Heart left ventricle (tissue), 16 donors: ENCODE data around the gene CHD5. TPM values are rescaled to one million over a fixed set of nuclear protein-coding genes. Genes with fewer than 3 reads are reported as not detected.

Experiments
- ATAC-seq, 4 donors: fragments of 200-7000 bp; cut with Tn5 transposase; one replicate each; pipeline ENCODE4 v1.9.1; 2020 to 2022; ENCODE audit warnings: moderate library complexity in 4 of 4, mild to moderate bottlenecking in 3 of 4, moderate number of reproducible peaks in 1 of 4
- DNase-seq, 5 donors: peaks; one replicate each; pipeline ENCODE4 v3.0.0-alpha.2; 2020
- H3K27ac ChIP-seq, 12 donors: fragments of 200-600 bp; sonication (generic) in 4 of 12; one replicate each; pipeline versions ENCODE4 v1.5.0 to v1.8.0; 2016 to 2022; ENCODE audit warnings: mild to moderate bottlenecking in 2 of 12
- H3K27me3 ChIP-seq, 9 donors: fragments of 200-600 bp; sonication (generic) in 2 of 9; one replicate each; pipeline versions ENCODE4 v1.5.1 to v1.8.0; 2016 to 2022; ENCODE audit warnings: mild to moderate bottlenecking in 3 of 9
- H3K36me3 ChIP-seq, 9 donors: fragments of 200-600 bp; sonication (generic) in 2 of 9; one replicate each; pipeline versions ENCODE4 v1.5.0 to v1.8.0; 2018 to 2022; ENCODE audit warnings: mild to moderate bottlenecking in 2 of 9
- H3K4me1 ChIP-seq, 12 donors: fragments of 200-600 bp; sonication (generic) in 4 of 12; one replicate each; pipeline versions ENCODE4 v1.5.0 to v1.8.0; 2016 to 2022; ENCODE audit warnings: mild to moderate bottlenecking in 3 of 12
- H3K4me3 ChIP-seq, 12 donors: fragments of 200-600 bp; sonication (generic) in 4 of 12; one replicate each; pipeline versions ENCODE4 v1.5.0 to v1.8.0; 2017 to 2022; ENCODE audit warnings: mild to moderate bottlenecking in 9 of 12, moderate library complexity in 4 of 12
- H3K9me3 ChIP-seq, 12 donors: fragments of 200-600 bp; sonication (generic) in 4 of 12; one replicate each; pipeline versions ENCODE4 v1.5.0 to v1.8.0; 2016 to 2022; ENCODE audit warnings: mild to moderate bottlenecking in 1 of 12
- POLR2A ChIP-seq, 2 donors: fragments of 450-650 bp; IDR thresholded peaks; one replicate each; pipeline ENCODE4 v1.6.1; 2017; ENCODE audit warnings: antibody characterized with exemption in 2 of 2, mild to moderate bottlenecking in 2 of 2, moderate library complexity in 2 of 2
- WGBS, 4 donors: extraction: QIAGEN DNeasy Blood & Tissue Kit in 2 of 4; methylation state at CpG; one replicate each; pipeline versions ENCODE4 v1.1.5 to v1.1.7; 2013 to 2018; 5-methylcytosine and 5-hydroxymethylcytosine counted together
- intact Hi-C, 10 donors: fragments of 100-400 bp; cut with DNase I; formaldehyde crosslinking; loops; one replicate each; pipeline versions ENCODE4 v1.11.1 to v1.14.2; 2022
- polyA plus RNA-seq, 2 donors: library from polyadenylated mRNA; stranded (reverse); fragments of 200-250 nt; gene quantifications; one replicate each; pipeline ENCODE4 v1.2.3, GENCODE V29; 2013
- total RNA-seq, 9 donors: library from RNA; depleted of rRNA in 2 of 9; stranded (reverse); fragments of >200 nt in 2 of 9; fragmentation: NEBNext Ultra II Directional in 3 of 9; extraction: Animal tissue kit (Norgen Biotek cat#: 25700) in 3 of 9; gene quantifications; one replicate each; pipeline versions ENCODE4 v1.1.0 to v1.2.4, GENCODE V29; 2016 to 2023
- TF ChIP-seq, protein P1 (sequence below), 12 donors: fragments of 200-600 bp; sonication (generic) in 4 of 12; IDR thresholded peaks; one replicate each; pipeline versions ENCODE4 v1.5.0 to v1.8.0; 2018 to 2022; ENCODE audit warnings: antibody characterized with exemption in 12 of 12, mild to moderate bottlenecking in 5 of 12
- donor health status: ischemic (EF 13 %, LVEDD 7.1; RV severe dilation, severe dysfunction).
- donor health status: healthy with polysubstance abuse.
- donor health status: DM: no; HTN: yes; CAD: no.
- donor health status: DM: no; HTN: no; CAD: no.
- donor health status: ischemic (EF 25% LVEDD 6.9; RV normal size, moderate dysfunction).
- donor health status: ischemic (EF 25% LVEDD 5.7; RV mildly dilated, moderate dysfunction).
- donor health status: healthy.
- donor health status: DM: yes; HTN: yes; CAD: no.
- donor health status: ischemic (EF 35%, LVEDD 5.7; RV mildly dilated, moderate dysfunction).
- donor health status: nonischemic (EF 11% LVEDD 7.7; RV severe dilation, severe dysfunction).
- donor health status: DM: yes; HTN: yes; CAD: no.
- donor health status: PGD.
- donor health status: ischemic (EF 29% LVEDD 5.4; RV normal size, mild dysfunction).
- donor health status: nonischemic (EF 23%, LVEDD 6.1; RV moderate dilation, normal function).

Gene CHD5
- total and polyA plus RNA-seq, 11 donors, result 0.07 to 1.3 (median 0.22) TPM; not detected in 2

GRCh38 chr1:6144647-6145395, 35.3 kb downstream of the CHD5 start:
- no peak for TF ChIP-seq POLR2A (IDR thresholded peaks at IDR 0.05)
- TF ChIP-seq, protein P1, sequence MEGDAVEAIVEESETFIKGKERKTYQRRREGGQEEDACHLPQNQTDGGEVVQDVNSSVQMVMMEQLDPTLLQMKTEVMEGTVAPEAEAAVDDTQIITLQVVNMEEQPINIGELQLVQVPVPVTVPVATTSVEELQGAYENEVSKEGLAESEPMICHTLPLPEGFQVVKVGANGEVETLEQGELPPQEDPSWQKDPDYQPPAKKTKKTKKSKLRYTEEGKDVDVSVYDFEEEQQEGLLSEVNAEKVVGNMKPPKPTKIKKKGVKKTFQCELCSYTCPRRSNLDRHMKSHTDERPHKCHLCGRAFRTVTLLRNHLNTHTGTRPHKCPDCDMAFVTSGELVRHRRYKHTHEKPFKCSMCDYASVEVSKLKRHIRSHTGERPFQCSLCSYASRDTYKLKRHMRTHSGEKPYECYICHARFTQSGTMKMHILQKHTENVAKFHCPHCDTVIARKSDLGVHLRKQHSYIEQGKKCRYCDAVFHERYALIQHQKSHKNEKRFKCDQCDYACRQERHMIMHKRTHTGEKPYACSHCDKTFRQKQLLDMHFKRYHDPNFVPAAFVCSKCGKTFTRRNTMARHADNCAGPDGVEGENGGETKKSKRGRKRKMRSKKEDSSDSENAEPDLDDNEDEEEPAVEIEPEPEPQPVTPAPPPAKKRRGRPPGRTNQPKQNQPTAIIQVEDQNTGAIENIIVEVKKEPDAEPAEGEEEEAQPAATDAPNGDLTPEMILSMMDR (IDR thresholded peaks at IDR 0.05), result no peak
- Histone ChIP-seq H3K27me3 (peaks cover 8 to 41% (median 29%) of the 10 kb centered on the region in 9 donors), H3K4me3 (no peak overlapping the region), H3K9me3 (no peaks in the 10 kb centered on the region), H3K27ac (no peak overlapping the region), H3K4me1 (peaks cover 0 to 9% (median 0%) of the 10 kb centered on the region in 12 donors), H3K36me3 (no peaks in the 10 kb centered on the region)
- ATAC-seq (no peak), DNase-seq (no peak)
- intact Hi-C loops, result no loop called here
- 41 to 59% (median 44%) methylated on average over 16 of the region's 16 CpGs for WGBS, 4 donors

DNA sequence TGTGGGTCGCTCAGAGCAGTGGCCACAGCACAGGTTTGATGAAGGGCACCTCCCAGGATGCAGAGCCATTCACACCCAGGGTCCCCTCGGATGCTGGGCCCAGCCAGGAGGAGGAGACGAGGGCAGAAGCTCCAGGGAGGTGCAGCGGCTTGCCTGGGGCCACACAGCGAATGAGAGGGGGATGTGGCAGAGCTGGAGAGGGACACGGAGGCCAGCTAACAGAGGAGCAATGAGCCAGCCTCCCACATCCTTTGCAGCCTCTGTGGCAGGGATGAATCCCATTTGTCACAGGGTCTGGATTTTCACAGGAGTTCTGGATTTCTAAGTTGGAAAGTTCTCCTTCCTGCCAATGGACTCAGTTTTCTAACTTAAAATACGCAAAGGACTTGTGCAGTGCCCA, 35.9 kb downstream of the CHD5 start:
- H3K4me3 ChIP-seq, result no peak overlapping the region
- no peak overlapping the region for H3K27ac ChIP-seq
- TF ChIP-seq, protein P1 (IDR thresholded peaks at IDR 0.05), result no peak
- no peak for TF ChIP-seq POLR2A (IDR thresholded peaks at IDR 0.05)
- DNase-seq (no peak), ATAC-seq (no peak)
- H3K4me1 ChIP-seq, result peaks cover 0 to 9% (median 0%) of the 10 kb centered on the region in 12 donors
- no peaks in the 10 kb centered on the region for H3K9me3 ChIP-seq
- 63 to 74% (median 67%) methylated on average over 7 of the region's 7 CpGs for WGBS, 4 donors
- H3K27me3 ChIP-seq, result peaks cover 8 to 36% (median 26%) of the 10 kb centered on the region in 9 donors
- intact Hi-C loops, result no loop called here
- no peaks in the 10 kb centered on the region for H3K36me3 ChIP-seq

GRCh38 chr1:6143395-6143794, 36.7 kb downstream of the CHD5 start:
- Histone ChIP-seq H3K36me3 (no peaks in the 10 kb centered on the region), H3K4me3 (no peak overlapping the region), H3K27me3 (peaks cover 5 to 28% (median 18%) of the 10 kb centered on the region in 9 donors), H3K4me1 (peaks cover 0 to 3% (median 0%) of the 10 kb centered on the region in 12 donors), H3K27ac (no peak overlapping the region), H3K9me3 (no peaks in the 10 kb centered on the region)
- no peak for TF ChIP-seq POLR2A (IDR thresholded peaks at IDR 0.05)
- TF ChIP-seq, protein P1 (IDR thresholded peaks at IDR 0.05), result no peak
- DNase-seq (no peak), ATAC-seq (no peak)
- WGBS, 4 donors, result 83 to 97% (median 87%) methylated on average over 3 to 4 of the region's 4 CpGs
- intact Hi-C loops, result no loop called here

GRCh38 chr1:6142734-6143133, 37.4 kb downstream of the CHD5 start:
- 75 to 76% (median 76%) methylated on average over 4 of the region's 4 CpGs for WGBS, 4 donors
- Histone ChIP-seq H3K9me3 (no peaks in the 10 kb centered on the region), H3K4me1 (no peaks in the 10 kb centered on the region), H3K36me3 (no peaks in the 10 kb centered on the region), H3K4me3 (no peak overlapping the region), H3K27ac (no peak overlapping the region), H3K27me3 (peaks cover 0 to 22% (median 14%) of the 10 kb centered on the region in 9 donors)
- DNase-seq (no peak), ATAC-seq (no peak)
- no peak for TF ChIP-seq POLR2A (IDR thresholded peaks at IDR 0.05)
- TF ChIP-seq, protein P1 (IDR thresholded peaks at IDR 0.05), result no peak
- intact Hi-C loops, result no loop called here
